ENCODE results near the gene VCL.

VCL gene

DNA sequence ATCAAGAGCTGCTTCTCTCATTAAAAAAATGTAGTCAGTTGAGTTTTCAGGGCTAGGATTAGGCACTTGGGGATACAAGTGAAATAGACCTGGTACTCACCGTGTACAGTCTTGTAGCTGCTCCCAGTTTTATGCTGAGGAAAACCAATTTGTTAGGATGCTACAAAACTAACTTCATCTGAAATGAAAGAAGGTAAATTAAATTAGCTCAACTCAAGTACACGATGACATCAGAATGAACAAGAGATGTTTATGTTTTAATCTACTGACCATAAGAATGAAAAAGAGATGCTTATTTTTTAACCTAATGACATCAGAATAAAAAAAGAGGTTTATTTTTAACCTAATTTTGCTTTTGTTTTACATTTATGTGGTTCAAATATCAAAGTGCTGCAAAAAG is 79.0 kb downstream of the VCL start:
- no peak for DNase-seq (ENCODE audit: low spot score)

DNA sequence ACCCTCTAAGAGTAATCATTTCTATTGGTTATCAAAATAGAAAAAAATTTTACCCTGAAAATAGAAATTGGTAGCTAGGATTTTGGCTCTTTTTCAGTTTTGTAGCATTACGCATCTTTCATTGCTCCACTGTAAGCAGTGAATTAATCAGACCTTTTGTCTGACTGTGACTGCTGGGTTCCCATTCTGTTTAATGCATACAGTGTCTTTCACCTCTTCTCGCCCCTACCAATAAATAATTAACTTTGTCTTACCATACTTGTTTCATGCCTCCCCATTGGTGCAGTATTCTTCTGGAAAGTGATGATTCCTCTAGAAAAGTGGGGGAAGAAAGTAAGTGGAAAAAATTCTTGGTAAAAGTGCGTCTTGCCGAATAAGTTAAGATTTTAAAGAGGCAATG is 79.5 kb downstream of the VCL start:
- no peak for DNase-seq (ENCODE audit: low spot score)

DNA sequence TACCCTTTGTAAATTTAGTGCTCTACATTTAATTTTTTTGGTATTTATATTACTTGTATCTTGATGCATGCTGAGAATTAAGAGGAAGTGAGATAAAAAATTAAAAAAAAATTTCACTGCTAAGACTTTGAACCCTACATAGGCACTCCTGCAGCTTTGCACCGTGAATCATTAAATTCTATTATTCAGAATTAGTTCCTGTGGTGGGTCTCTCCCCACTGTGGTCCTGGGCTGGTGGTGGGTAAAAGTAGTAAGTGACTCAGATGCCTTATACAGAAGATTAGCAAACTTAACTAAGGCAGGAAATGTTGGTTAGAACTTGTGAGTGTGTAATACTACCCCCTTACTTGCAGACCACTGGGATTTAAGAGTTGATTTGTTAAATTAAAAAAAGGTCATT is 80.1 kb downstream of the VCL start:
- no peak for DNase-seq (ENCODE audit: low spot score)

DNA sequence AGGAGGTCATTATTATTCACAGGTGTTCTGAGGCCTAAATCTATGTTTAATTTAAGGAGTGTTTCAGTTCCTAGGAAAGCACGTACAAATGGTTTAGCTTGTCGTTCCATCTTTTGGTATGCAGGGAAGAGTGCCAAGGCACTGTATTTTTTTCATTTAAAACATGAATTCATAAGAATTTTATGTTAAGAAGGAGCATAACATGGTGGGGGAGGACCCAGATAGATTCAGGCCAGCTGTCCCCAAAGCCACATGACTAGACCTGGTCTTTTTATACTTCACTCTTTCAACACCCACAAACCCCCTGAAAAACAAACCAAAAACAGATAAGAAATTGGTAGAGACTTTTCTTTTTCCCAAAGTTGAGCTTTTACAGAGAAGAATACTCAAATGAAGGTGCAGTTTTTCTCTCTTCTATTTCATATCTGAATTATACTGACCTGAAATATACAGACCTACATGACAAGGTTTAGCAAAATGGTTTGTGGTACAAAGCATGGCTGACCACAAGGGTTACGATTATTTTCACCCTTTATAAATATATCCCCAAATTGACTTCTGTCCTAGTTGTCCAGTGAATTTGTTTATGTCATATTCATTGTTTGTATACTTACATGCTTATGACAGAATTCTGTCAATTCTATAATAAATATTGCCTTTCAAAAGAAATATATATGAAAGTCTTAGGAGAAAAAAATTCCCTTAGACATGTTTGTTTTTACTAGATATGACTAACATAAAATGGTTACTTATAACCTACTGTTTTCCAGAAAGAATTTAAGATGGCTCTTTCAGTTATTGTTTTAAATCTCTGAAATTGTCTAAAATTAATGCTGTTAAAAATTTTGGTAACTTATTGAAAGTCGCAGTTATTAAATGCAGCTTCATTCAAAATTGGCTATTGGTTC is 81.4 kb downstream of the VCL start:
- no peak for DNase-seq (ENCODE audit: low spot score)

DNA sequence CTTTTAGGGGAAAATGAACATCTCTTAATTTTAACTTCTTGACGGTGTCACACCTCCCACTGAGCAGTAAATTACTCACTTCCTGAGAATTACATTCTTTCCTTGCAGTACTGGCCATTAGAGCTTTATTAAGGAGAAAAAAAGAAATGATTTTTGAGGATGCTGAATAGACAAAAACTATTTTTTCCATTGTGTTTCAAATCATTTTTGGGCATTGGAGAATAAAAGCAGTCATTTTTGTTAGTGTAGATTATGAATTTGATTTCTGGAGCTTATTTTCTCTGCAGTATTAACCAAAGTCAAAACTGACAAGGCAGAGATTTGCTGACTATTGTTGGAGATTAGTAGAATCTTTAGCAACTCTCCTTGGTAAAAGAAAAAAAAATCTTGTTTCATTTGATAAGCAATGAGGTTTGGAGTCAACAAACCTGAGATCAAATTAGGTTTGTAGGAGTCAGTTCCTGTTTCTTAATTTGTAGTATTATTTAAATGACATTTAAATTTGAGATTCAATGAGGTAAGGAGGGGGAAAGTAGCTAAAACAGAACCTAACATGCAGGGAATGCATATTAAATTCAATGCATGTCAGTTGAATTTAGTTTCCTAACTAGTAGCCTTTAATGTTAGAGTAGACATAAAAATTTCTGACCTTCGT is 82.1 kb downstream of the VCL start:
- no peak for DNase-seq (ENCODE audit: low spot score)

DNA sequence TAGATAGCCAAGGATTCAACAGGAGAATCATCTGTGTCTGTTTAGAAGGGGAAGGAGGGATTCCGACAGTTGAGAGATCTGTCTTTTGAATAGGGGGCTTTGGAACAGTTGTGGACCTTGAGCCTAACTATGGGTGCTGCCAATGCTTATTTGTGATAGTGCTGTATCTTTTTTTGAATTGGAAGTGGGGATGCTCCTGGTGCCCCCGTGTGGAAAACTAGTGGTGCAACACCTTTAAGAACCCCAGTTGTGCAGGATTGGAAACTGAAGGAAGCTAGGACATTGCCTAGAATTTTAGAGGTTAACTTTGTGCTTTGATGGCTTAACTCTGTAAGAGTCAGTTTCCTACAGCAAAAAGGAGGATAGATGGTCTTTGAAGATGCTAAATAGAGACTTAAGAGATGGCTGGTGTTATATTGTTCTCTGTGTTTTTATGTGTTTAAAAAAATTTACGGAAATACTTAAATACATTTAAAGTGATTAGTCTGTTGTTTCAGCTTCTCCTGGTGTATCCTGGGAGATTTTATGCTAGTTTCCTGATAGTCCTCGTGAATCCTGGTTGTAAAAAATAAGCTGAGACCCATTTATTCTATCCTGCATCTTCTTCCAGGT is 83.4 kb downstream of the VCL start:
- DNase-seq (ENCODE audit: low spot score) = peak; percentile 65

DNA sequence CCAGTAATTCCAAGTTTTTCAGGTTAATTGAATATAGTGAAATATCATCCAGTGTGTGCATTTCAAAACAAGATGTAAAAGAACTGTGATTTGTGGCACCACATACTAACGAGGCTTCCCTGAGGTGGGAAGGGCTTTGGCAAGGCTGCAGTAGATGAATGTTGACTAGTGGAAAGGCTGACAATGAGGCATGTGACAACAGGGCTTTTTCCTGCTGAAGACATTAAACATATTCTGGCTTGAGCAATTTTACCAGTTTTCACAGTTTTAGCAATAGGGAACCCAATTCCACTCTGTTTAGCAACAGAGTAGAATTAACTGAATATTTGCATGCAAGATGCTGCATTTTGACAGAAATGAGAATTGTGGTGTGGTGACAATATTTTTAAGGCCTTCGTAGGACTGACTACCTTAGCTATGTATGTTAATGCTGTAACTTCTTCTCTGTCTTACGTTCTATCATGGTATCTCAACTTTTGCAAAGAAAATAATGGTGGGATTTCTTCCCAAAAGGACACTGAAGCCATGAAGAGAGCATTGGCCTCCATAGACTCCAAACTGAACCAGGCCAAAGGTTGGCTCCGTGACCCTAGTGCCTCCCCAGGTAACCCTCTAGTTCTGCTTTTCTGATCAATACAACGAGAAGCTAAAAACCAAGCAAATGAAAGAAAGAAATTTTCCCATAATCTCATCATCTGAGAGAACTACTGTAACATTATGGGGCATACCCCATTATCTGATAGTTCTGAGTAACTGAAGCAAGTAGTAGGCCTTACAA is 84.2 kb downstream of the VCL start:
- no peak for DNase-seq (ENCODE audit: low spot score)

DNA sequence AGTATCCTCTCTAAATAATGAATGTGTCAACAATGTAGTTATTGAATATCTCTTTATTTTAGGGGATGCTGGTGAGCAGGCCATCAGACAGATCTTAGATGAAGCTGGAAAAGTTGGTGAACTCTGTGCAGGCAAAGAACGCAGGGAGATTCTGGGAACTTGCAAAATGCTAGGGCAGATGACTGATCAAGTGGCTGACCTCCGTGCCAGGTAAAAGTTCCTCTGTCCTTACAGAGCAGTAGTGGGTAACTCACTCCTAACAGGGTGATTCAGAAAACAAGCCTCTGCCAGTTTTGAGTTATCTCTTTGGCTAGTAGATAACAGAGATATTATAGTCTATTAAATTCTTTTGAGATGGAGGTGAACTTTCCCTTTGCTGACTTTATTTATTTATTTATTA is 85.4 kb downstream of the VCL start:
- no peak for DNase-seq (ENCODE audit: low spot score)

DNA sequence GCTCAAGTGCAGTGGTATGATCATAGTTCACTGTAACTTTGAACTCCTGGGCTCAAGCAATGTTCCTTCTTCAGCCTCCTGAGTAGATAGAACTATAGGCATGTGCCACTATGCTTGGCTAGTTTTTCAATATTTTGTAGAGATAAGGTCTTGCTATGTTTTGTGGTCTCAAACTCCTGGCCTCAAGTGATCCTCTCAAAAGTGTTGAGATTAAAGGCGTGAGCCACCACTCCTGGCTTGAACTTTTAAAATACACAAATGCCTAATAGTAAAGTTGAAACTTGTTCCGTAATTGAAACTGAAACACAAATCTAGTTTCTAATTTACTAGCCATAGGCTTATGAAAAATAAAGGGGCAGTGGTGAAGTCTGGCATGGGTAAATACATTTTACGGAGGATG is 87.0 kb downstream of the VCL start:
- no peak for DNase-seq (ENCODE audit: low spot score)

DNA sequence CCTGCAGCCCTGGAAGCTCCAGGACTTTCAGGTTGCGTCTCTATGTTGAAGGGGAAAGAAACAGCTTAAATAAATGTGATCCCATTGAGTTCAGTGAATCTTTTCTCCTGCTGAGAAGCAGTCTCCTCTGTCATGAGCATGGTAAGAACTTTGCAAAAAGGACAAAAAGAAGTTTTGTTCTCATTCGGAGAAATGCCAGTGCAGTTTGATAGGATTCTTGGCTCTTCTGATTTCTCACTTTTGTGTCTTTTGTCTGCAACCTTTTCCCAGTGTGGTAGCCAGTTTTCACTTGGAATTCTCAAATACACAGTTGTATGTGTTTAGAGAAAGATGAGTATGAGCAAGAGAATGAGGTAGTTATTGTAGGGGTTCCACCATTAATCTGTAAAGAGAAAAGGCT is 88.4 kb downstream of the VCL start:
- DNase-seq (ENCODE audit: low spot score) = no peak

DNA sequence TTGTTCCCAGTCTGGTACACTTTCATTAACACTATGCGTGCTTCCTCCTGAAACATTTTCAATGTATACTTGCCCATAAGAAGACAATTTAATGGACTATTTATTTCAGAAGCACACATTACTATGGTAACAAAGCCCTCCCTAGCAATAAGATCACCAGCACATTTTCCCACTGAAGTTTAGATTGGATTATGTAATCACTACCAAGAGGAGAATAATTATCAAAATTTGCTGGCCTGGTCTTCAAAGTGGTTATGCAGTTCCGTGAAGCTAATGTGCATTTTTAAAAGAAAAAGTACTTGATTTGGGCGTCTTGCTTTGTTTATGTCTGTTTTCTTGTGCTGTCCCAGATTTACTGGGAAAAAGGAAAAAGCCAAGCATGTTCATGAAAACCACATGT is 90.8 kb downstream of the VCL start:
- no peak for DNase-seq (ENCODE audit: low spot score)

DNA sequence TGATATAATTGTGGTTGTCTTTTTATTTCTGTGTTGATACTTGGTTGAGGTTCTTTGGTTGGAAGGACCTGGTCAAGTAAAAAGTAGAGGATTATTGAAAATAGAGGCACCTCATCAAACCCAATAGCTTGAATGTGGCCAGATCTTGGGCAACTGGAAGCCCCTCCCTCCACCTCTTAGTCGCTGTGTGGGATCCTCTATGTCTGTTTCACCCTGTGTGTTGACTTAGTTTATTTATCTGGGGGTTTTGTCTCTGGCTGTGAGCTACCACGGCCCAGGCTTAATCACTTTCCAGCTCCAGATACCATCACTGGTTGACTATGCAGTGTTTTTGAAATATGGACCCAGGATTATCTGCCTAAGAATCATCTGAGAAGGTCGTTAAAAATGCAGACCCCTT is 94.5 kb downstream of the VCL start:
- DNase-seq (ENCODE audit: low spot score) = no peak

DNA sequence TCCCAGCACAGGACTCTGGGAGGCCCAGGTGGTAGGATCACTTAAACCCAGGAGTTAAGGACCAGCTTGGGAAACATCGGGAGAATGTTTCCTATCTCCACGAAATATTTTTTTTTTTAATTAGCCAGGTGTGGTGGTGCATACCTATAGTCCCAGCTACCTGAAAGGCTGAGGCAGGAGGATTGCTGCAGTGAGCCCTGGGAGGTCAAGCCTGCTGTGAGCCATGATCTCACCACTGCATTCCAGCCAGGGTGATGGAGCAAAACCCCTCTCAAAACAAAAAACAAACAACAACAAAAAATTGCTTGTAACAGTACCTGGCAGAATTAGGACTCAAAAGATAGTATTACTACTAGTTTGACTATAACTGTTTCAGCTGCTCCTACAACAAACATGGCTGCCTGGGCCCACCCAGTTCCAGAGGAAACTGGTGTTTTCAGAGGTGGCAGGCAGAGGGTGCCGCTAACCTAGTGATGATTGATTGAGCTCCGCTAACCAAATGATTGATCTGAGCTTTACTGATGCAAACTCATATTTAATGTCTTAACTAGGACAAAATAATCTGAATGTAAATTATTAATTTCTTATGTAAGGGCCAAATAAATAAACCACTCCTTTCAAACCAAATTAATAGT is 95.7 kb downstream of the VCL start:
- no peak for DNase-seq (ENCODE audit: low spot score)

DNA sequence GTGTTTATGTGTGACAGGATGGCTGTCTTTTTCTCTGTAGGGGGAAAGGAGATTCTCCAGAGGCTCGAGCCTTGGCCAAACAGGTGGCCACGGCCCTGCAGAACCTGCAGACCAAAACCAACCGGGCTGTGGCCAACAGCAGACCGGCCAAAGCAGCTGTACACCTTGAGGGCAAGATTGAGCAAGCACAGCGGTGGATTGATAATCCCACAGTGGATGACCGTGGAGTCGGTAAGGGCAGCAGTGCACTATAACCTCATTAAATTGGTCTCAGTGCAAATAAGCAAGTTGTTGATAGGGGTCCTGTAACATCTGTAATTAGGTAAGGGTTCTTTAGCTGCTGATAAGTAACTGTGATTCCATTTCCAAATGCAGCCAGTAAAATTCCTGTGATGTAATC is 96.3 kb downstream of the VCL start:
- no peak for DNase-seq (ENCODE audit: low spot score)

DNA sequence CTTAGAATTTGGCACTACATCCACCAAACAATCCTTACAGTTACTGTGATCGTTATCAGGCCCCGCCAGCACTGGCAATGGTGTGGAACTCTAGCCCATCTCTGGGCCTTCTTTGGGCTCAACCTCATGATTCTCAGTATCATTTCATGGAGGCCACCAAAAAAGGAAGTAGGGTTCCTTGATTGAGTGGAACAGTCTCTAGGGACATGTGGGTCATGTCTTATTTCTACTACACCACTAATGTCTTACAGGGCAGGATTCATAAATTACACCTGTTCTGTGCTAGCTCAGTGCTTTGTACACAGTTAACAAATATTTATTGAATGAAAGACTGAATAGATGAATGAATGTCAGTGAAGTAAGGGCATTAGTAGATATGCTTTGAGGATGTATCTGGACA is 98.9 kb downstream of the VCL start:
- DNase-seq (ENCODE audit: low spot score) = no peak

DNA sequence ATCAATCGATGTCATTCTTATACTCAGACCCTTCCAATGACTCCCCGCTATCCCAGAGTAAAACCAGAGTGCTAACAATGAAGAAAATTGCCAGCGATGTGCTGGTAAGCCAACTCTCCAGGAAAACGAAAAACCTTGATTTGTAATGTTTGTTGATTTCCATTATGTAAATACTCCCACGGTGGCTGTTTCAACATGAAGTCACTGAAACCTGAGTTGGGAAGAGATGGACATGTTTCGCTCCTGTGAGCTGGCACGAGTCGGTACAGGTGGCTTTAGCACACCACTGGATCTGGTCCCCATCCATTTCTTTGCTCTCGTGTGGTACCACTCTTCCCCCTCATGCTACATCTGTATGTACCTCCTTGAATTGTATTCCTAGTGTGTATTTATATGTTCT is 99.9 kb downstream of the VCL start:
- DNase-seq (ENCODE audit: low spot score) = no peak

DNA sequence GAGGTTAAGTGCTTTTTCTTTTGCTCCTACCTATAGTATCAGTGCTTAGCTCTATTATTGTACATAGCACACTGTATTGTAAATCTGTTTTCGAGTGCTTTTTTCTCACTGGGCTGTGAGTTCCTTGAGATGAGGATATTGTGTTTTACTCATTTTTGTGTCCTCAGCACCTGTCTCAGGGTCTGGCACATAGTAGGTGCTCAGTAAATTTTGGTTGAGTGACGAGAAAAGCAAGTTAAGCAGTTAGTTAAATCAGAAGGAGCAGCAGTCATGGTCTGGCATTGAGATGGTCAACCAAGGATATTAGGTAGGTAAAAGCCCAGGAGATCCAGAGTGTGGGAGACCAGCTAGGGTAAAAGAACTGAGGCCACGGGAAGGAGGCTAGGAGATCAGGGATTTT is 101.5 kb downstream of the VCL start:
- DNase-seq (ENCODE audit: low spot score) = no peak

DNA sequence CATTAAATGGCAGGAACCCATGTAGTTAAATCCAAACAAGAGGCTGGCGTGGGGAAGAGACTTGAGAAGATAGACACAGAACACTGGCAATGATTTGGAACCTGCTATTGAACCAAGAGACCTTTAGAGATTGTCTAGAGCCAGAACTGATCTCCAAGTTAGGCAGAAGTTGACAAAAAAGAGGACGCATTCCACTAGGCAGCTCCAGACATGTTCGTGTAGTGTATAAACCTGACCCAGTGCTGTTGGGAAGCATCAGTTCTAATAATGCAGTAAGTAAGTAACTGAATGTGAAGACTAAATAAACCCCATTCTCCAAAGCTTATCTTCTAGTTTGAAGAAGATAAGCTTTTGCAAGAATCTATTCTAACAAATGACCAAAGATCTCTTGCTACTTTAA is 101.9 kb downstream of the VCL start:
- DNase-seq (ENCODE audit: low spot score) = no peak

DNA sequence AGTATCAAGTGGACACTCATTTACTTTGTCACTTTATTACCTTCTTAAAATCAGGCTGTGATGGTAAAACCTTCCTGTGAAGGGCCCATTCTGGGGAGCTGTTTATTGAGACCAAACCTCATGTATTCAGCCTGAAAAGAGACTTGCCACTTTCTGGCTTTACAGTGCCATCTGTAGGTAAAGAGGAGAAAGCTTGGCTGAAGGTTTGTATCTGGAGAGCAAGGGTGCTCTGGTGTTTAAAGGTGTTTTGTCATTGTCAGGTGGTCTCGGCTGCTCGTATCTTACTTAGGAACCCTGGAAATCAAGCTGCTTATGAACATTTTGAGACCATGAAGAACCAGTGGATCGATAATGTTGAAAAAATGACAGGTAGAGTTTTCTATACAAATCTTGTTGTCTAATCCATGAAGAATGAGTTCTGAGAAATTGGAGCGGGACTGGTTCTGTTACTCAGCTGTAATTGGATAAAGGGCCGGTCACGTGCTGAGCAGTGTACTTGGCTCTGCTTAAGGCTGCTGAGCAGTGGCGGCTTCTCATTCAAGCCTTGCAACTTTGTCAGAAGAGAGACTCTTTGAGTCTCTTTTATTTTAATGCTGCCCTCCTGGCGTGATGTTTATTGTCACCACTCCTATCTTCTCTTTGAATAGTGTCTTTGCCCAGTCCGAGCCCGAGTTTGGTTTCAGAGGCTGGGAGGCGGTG is 105.8 kb downstream of the VCL start:
- DNase-seq (ENCODE audit: low spot score) = peak; percentile 40

DNA sequence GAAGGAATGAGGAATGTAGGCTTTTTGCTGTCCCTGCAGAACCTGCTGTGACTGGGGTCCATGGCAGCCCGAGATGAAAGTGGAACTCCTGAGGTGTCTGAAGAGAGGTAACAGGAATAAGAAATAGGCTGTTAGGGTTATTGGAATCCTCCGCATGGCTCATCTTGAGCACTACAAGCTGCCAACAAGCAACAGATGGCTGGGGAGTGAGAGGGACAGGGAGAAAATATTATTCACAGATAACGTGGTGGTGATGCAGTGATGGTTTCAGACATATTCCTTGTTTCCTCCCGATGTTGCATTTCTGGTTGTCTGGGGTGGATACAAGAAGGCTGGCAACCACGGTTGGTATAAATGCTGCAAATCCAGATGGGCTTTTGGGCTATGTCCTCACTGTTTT is 106.6 kb downstream of the VCL start:
- DNase-seq (ENCODE audit: low spot score) = no peak

DNA sequence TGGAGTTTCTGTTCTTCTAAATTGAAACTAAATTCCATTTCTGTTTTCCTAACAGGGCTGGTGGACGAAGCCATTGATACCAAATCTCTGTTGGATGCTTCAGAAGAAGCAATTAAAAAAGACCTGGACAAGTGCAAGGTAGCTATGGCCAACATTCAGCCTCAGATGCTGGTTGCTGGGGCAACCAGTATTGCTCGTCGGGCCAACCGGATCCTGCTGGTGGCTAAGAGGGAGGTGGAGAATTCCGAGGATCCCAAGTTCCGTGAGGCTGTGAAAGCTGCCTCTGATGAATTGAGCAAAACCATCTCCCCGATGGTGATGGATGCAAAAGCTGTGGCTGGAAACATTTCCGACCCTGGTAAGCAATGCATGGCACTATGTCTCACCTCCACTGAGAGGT is 107.1 kb downstream of the VCL start:
- no peak for DNase-seq (ENCODE audit: low spot score)

All from hematopoietic multipotent progenitor cell treated with erythropoietin and hydrocortisone succinate and interleukin-3 and kit ligand, for 15 days (in vitro differentiated cells).